Measurements from ENCODE around the gene LRRC63.
"Not testable (repeated sequence)": the region's sequence is repeated elsewhere in the genome, so short reads cannot be mapped to it uniquely, and the experiment has no call there.

LRRC63 gene

GRCh38 chr13:46211483-46212351, at the start of gene LRRC63:
LRRC63 (plus strand) TSS chr13:46211928; CDS start chr13:46213035, 1,107 bp downstream.
- peak; percentile 83 for DNase-seq (ENCODE audit: low spot score)

- not testable (repeated sequence) for DNase-seq (ENCODE audit: low spot score)
These were observed 49.0 kb upstream of the LRRC63 start for GRCh38 chr13:46162741-46163140.

- no peak for DNase-seq (ENCODE audit: low spot score)
These were observed 47.1 kb upstream of the LRRC63 start for GRCh38 chr13:46164661-46165060.

GRCh38 chr13:46165485-46166223, 46.1 kb upstream of the LRRC63 start:
- no peak for DNase-seq (ENCODE audit: low spot score)

GRCh38 chr13:46166224-46166584, 45.5 kb upstream of the LRRC63 start:
- DNase-seq (ENCODE audit: low spot score) = no peak

- DNase-seq (ENCODE audit: low spot score) = no peak
These were observed 44.6 kb upstream of the LRRC63 start for GRCh38 chr13:46166947-46167610.

GRCh38 chr13:46168341-46168740, 43.4 kb upstream of the LRRC63 start:
- DNase-seq (ENCODE audit: low spot score) = no peak

- DNase-seq (ENCODE audit: low spot score) = no peak
These were observed 42.9 kb upstream of the LRRC63 start for GRCh38 chr13:46168783-46169182.

- no peak for DNase-seq (ENCODE audit: low spot score)
These were observed 42.0 kb upstream of the LRRC63 start for GRCh38 chr13:46169758-46170157.

GRCh38 chr13:46170268-46170667, 41.5 kb upstream of the LRRC63 start:
- peak; percentile 19 for DNase-seq (ENCODE audit: low spot score)

GRCh38 chr13:46170687-46171086, 41.0 kb upstream of the LRRC63 start:
- no peak for DNase-seq (ENCODE audit: low spot score)

- no peak for DNase-seq (ENCODE audit: low spot score)
These were observed 40.5 kb upstream of the LRRC63 start for GRCh38 chr13:46171217-46171616.

- no peak for DNase-seq (ENCODE audit: low spot score)
These were observed 40.0 kb upstream of the LRRC63 start for GRCh38 chr13:46171739-46172138.

GRCh38 chr13:46172531-46172991, 39.2 kb upstream of the LRRC63 start:
- DNase-seq (ENCODE audit: low spot score) = no peak

- no peak for DNase-seq (ENCODE audit: low spot score)
These were observed 38.1 kb upstream of the LRRC63 start for GRCh38 chr13:46173656-46174055.

GRCh38 chr13:46176756-46177155, 35.0 kb upstream of the LRRC63 start:
- no peak for DNase-seq (ENCODE audit: low spot score)

- no peak for DNase-seq (ENCODE audit: low spot score)
These were observed 33.6 kb upstream of the LRRC63 start for GRCh38 chr13:46178143-46178542.

- DNase-seq (ENCODE audit: low spot score) = no peak
These were observed 32.9 kb upstream of the LRRC63 start for GRCh38 chr13:46178821-46179220.

GRCh38 chr13:46179491-46179908, 32.2 kb upstream of the LRRC63 start:
- DNase-seq (ENCODE audit: low spot score) = no peak

GRCh38 chr13:46179969-46180763, 31.6 kb upstream of the LRRC63 start:
- DNase-seq (ENCODE audit: low spot score) = no peak

- DNase-seq (ENCODE audit: low spot score) = no peak
These were observed 30.3 kb upstream of the LRRC63 start for GRCh38 chr13:46181377-46181839.

Measured in iPS-NIHi11 (cell line).